Stomach (tissue), 4 donors: ENCODE measurements around the gene STPG4.

Source experiments
- CTCF ChIP-seq, 7 experiments: fragments of 450-650 bp in 4 of 7; fragments of 200-600 bp in 3 of 7; sonication (generic) in 3 of 7; IDR thresholded peaks; one replicate each; pipeline ENCODE4 v1.5.1; 2016 to 2019; ENCODE audit warnings: antibody characterized with exemption in 7 of 7, control low read depth in 2 of 7, mild to moderate bottlenecking in 1 of 7
- POLR2A ChIP-seq, 4 donors: fragments of 450-650 bp; IDR thresholded peaks; one replicate each; pipeline ENCODE4 v1.6.1; 2016; ENCODE audit warnings: antibody characterized with exemption in 4 of 4, control low read depth in 2 of 4, mild to moderate bottlenecking in 1 of 4, moderate library complexity in 1 of 4

- TF ChIP-seq CTCF (IDR thresholded peaks at IDR 0.05) (no peak), POLR2A (IDR thresholded peaks at IDR 0.05) (no peak)
Measured at GRCh38 chr2:47167149-47167548, 12.0 kb upstream of the STPG4 start.
